HEK293 (cell line): ENCODE data around the gene PPP4R2.

Experiments used
- KLF10 ChIP-seq: fragments of 450-650 bp; IDR thresholded peaks from 2 replicates; pipeline ENCODE4 v1.5.1; 2018; ENCODE audit warnings: missing biosample characterization, mild to moderate bottlenecking, missing genetic modification characterization
- SALL2 ChIP-seq: fragments of 450-650 bp; formaldehyde crosslinking; IDR thresholded peaks from 2 replicates; pipeline ENCODE4 v1.5.0; 2017; ENCODE audit warnings: missing biosample characterization, mild to moderate bottlenecking, missing genetic modification characterization, borderline replicate concordance
- ZBTB8A ChIP-seq: fragments of 450-650 bp; formaldehyde crosslinking; IDR thresholded peaks from 2 replicates; pipeline ENCODE4 v1.5.1; 2016; ENCODE audit warnings: missing biosample characterization, missing genetic modification characterization
- ZFP37 ChIP-seq: fragments of 450-650 bp; formaldehyde crosslinking; IDR thresholded peaks from 2 replicates; pipeline ENCODE4 v1.5.1; 2016; ENCODE audit warnings: missing biosample characterization, missing genetic modification characterization
- ZNF16 ChIP-seq: fragments of 450-650 bp; formaldehyde crosslinking; IDR thresholded peaks from 2 replicates; pipeline ENCODE4 v1.5.1; 2016; ENCODE audit warnings: low read depth, missing biosample characterization, missing genetic modification characterization
- ZNF274 ChIP-seq, 2 experiments: fragments of 200-500 bp in 1 of 2; fragments of 450-650 bp in 1 of 2; sonication (Bioruptor generic) in 1 of 2; formaldehyde crosslinking in 1 of 2; IDR thresholded peaks; 2 replicates each; pipeline versions ENCODE4 v1.5.1 to v1.6.1; 2014 to 2016; ENCODE audit warnings: borderline replicate concordance in 1 of 2, inconsistent platforms in 1 of 2, low read length in 1 of 2, missing biosample characterization in 1 of 2, missing genetic modification characterization in 1 of 2
- ZNF473 ChIP-seq: fragments of 450-650 bp; formaldehyde crosslinking; IDR thresholded peaks from 2 replicates; pipeline ENCODE4 v1.5.1; 2017; ENCODE audit warnings: missing biosample characterization, missing genetic modification characterization
- ZNF549 ChIP-seq: fragments of 450-650 bp; IDR thresholded peaks from 2 replicates; pipeline ENCODE4 v1.5.1; 2018; ENCODE audit warnings: missing biosample characterization, missing genetic modification characterization, mild to moderate bottlenecking, inconsistent platforms, moderate library complexity
- ZNF585B ChIP-seq: fragments of 450-650 bp; formaldehyde crosslinking; IDR thresholded peaks from 2 replicates; pipeline ENCODE4 v1.5.1; 2016; ENCODE audit warnings: missing biosample characterization, missing genetic modification characterization
- ZNF792 ChIP-seq: fragments of 450-650 bp; formaldehyde crosslinking; IDR thresholded peaks from 2 replicates; pipeline ENCODE4 v1.5.1; 2016; ENCODE audit warnings: missing biosample characterization, missing genetic modification characterization
- TF ChIP-seq, protein P1 (sequence below): sonication (generic); formaldehyde crosslinking; IDR thresholded peaks from 2 replicates; pipeline ENCODE4 v1.8.1; 2022; ENCODE audit warnings: mild to moderate bottlenecking, moderate library complexity, missing genetic modification reagents
- TF ChIP-seq, protein P2 (sequence below): fragments of 450-650 bp; formaldehyde crosslinking; IDR thresholded peaks from 2 replicates; pipeline ENCODE4 v1.5.1; 2016; ENCODE audit warnings: missing biosample characterization, missing genetic modification characterization
- TF ChIP-seq, protein P3 (sequence below): fragments of 450-650 bp; formaldehyde crosslinking; IDR thresholded peaks from 2 replicates; pipeline ENCODE4 v1.5.1; 2016; ENCODE audit warnings: missing biosample characterization, missing genetic modification characterization
- TF ChIP-seq, protein P4 (sequence below): fragments of 450-650 bp; formaldehyde crosslinking; IDR thresholded peaks from 2 replicates; pipeline ENCODE4 v1.5.1; 2016; ENCODE audit warnings: missing biosample characterization, missing genetic modification characterization

DNA sequence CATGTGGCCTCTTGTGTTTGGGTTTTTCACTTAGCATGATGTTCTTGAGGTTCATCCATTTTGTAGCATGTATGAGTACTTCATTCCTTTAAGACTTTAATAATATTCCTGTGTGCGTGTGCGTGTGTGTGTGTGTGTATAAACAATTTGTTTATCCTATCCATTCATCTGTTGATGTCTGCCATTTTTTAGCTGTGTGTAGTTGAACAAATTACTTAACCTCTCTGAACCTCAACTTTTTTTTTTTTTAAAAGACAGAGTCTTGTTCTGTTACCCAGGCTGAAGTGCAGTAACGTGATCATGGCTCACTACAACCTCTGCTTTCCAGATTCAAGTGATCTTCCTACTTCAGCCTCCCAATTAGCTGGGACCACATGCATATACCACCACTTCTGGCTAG, 112.1 kb downstream of the PPP4R2 start:
- TF ChIP-seq ZNF549 (no peak), ZBTB8A (tag by site-specific recombination) (no peak), ZFP37 (no peak), ZNF792 (tag by site-specific recombination) (no peak), KLF10 (tag by site-specific recombination) (no peak), ZNF473 (tag by site-specific recombination) (no peak), ZNF585B (tag by site-specific recombination) (no peak), ZNF274 (IDR thresholded peaks at IDR 0.05; ENCODE audit: low read length) (no peak), ZNF274 (tag by site-specific recombination; IDR thresholded peaks at IDR 0.05; ENCODE audit: borderline replicate concordance) (no peak), SALL2 (tag by site-specific recombination) (no peak), ZNF16 (tag by site-specific recombination) (no peak)
- TF ChIP-seq, protein P1, sequence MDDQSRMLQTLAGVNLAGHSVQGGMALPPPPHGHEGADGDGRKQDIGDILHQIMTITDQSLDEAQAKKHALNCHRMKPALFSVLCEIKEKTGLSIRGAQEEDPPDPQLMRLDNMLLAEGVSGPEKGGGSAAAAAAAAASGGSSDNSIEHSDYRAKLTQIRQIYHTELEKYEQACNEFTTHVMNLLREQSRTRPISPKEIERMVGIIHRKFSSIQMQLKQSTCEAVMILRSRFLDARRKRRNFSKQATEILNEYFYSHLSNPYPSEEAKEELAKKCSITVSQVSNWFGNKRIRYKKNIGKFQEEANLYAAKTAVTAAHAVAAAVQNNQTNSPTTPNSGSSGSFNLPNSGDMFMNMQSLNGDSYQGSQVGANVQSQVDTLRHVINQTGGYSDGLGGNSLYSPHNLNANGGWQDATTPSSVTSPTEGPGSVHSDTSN (CRISPR knock-in tag): no peak
- TF ChIP-seq, protein P2, sequence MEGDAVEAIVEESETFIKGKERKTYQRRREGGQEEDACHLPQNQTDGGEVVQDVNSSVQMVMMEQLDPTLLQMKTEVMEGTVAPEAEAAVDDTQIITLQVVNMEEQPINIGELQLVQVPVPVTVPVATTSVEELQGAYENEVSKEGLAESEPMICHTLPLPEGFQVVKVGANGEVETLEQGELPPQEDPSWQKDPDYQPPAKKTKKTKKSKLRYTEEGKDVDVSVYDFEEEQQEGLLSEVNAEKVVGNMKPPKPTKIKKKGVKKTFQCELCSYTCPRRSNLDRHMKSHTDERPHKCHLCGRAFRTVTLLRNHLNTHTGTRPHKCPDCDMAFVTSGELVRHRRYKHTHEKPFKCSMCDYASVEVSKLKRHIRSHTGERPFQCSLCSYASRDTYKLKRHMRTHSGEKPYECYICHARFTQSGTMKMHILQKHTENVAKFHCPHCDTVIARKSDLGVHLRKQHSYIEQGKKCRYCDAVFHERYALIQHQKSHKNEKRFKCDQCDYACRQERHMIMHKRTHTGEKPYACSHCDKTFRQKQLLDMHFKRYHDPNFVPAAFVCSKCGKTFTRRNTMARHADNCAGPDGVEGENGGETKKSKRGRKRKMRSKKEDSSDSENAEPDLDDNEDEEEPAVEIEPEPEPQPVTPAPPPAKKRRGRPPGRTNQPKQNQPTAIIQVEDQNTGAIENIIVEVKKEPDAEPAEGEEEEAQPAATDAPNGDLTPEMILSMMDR (tag by site-specific recombination): no peak
- TF ChIP-seq, protein P3, sequence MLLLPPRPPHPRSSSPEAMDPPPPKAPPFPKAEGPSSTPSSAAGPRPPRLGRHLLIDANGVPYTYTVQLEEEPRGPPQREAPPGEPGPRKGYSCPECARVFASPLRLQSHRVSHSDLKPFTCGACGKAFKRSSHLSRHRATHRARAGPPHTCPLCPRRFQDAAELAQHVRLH (tag by site-specific recombination): 0 out of 2 replicates have a peak, but pooled peaks have one; percentile 43
- TF ChIP-seq, protein P4, sequence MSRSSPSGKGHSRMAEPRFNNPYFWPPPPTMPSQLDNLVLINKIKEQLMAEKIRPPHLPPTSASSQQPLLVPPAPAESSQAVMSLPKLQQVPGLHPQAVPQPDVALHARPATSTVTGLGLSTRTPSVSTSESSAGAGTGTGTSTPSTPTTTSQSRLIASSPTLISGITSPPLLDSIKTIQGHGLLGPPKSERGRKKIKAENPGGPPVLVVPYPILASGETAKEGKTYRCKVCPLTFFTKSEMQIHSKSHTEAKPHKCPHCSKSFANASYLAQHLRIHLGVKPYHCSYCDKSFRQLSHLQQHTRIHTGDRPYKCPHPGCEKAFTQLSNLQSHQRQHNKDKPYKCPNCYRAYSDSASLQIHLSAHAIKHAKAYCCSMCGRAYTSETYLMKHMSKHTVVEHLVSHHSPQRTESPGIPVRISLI: no peak
